SK-N-MC (cell line): Measurements from ENCODE around the gene FANCE.

Experiments
- EZH2 ChIP-seq: fragments of 200-600 bp; sonication (generic); IDR thresholded peaks from one replicate; pipeline ENCODE4 v1.6.1; 2017; ENCODE audit warnings: antibody characterized with exemption
- FOXP2 ChIP-seq: optimal IDR thresholded peaks from 2 replicates; pipeline ENCODE3; 2011; ENCODE audit warnings: mild to moderate bottlenecking, moderate library complexity; ENCODE audit not compliant: insufficient read depth; ENCODE audit errors: extremely low read length, control extremely low read depth
- POLR2AphosphoS5 ChIP-seq: IDR thresholded peaks from 2 replicates; pipeline ENCODE4 v1.6.1; 2012; ENCODE audit warnings: mild to moderate bottlenecking, low read depth, low read length, borderline replicate concordance

GRCh38 chr6:35427435-35427834 lies 24.7 kb upstream of the FANCE start:
- no peak for TF ChIP-seq FOXP2
- TF ChIP-seq POLR2AphosphoS5, result no peak
- TF ChIP-seq EZH2, result no peak
